HepG2 (cell line): ENCODE results near the gene KLF15. TPM values are rescaled to one million over a fixed set of nuclear protein-coding genes. Genes with fewer than 3 reads are reported as not detected.

ENCODE experiments used
- CTCF ChIP-seq: sonication (generic); formaldehyde crosslinking; IDR thresholded peaks from 2 replicates; pipeline ENCODE4 v1.5.0; 2020; ENCODE audit warnings: mild to moderate bottlenecking, missing genetic modification reagents, moderate library complexity
- FOXA3 ChIP-seq: IDR thresholded peaks from 2 replicates; pipeline ENCODE4 v1.6.1; 2016; ENCODE audit warnings: missing genetic modification reagents, missing compliant biosample characterization
- GATAD2A ChIP-seq: IDR thresholded peaks from 2 replicates; pipeline ENCODE4 v1.6.1; 2016
- KLF16 ChIP-seq, 2 experiments: sonication (generic) in 1 of 2; formaldehyde crosslinking in 1 of 2; IDR thresholded peaks; 2 replicates each; pipeline versions ENCODE4 v1.6.1 to v1.8.0; 2016 to 2023; ENCODE audit warnings: missing genetic modification reagents in 2 of 2, missing compliant biosample characterization in 1 of 2
- NFE2L1 ChIP-seq: sonication (generic); formaldehyde crosslinking; IDR thresholded peaks from 2 replicates; pipeline ENCODE4 v1.4.0; 2020; ENCODE audit warnings: missing genetic modification reagents, mild to moderate bottlenecking, borderline replicate concordance
- PCBP1 ChIP-seq: fragments of 200-400 bp; formaldehyde crosslinking; IDR thresholded peaks from 2 replicates; pipeline ENCODE4 v1.6.1; 2017; ENCODE audit warnings: mild to moderate bottlenecking, low read depth, low read length, borderline replicate concordance
- SNAPC2 ChIP-seq: sonication (generic); formaldehyde crosslinking; IDR thresholded peaks from 2 replicates; pipeline ENCODE4 v1.8.1; 2022; ENCODE audit warnings: mild to moderate bottlenecking, missing genetic modification reagents
- TP53 ChIP-seq: sonication (generic); formaldehyde crosslinking; conservative IDR thresholded peaks from 2 replicates; pipeline ENCODE4 v1.4.0; 2020; ENCODE audit warnings: missing genetic modification reagents
- UBTF ChIP-seq: sonication (generic); formaldehyde crosslinking; IDR thresholded peaks from 2 replicates; pipeline ENCODE4 v1.4.0; 2020; ENCODE audit warnings: mild to moderate bottlenecking, missing genetic modification reagents
- ZBTB43 ChIP-seq: sonication (generic); formaldehyde crosslinking; conservative IDR thresholded peaks from 2 replicates; pipeline ENCODE4 v1.4.0; 2020; ENCODE audit warnings: missing genetic modification reagents
- ZNF101 ChIP-seq: sonication (generic); formaldehyde crosslinking; IDR thresholded peaks from 2 replicates; pipeline ENCODE4 v1.4.0; 2020; ENCODE audit warnings: mild to moderate bottlenecking, low read depth, missing genetic modification reagents, borderline replicate concordance
- ZNF562 ChIP-seq: sonication (generic); formaldehyde crosslinking; IDR thresholded peaks from 2 replicates; pipeline ENCODE4 v1.8.0; 2022; ENCODE audit warnings: missing genetic modification reagents, borderline replicate concordance
- ZNF605 ChIP-seq: sonication (generic); formaldehyde crosslinking; IDR thresholded peaks from 2 replicates; pipeline ENCODE4 v1.8.0; 2022; ENCODE audit warnings: mild to moderate bottlenecking, missing genetic modification reagents
- ZNF674 ChIP-seq: sonication (generic); formaldehyde crosslinking; IDR thresholded peaks from 2 replicates; pipeline ENCODE4 v1.5.0; 2020; ENCODE audit warnings: low read depth, mild to moderate bottlenecking, missing genetic modification reagents
- ZNF746 ChIP-seq: sonication (generic); formaldehyde crosslinking; IDR thresholded peaks from 2 replicates; pipeline ENCODE4 v1.8.0; 2022; ENCODE audit warnings: mild to moderate bottlenecking, missing genetic modification reagents
- ZNF768 ChIP-seq: sonication (generic); formaldehyde crosslinking; IDR thresholded peaks from 2 replicates; pipeline ENCODE4 v1.4.0; 2020; ENCODE audit warnings: missing genetic modification reagents
- ZNF792 ChIP-seq: IDR thresholded peaks from 2 replicates; pipeline ENCODE4 v1.6.1; 2016
- polyA plus RNA-seq, 8 experiments: library from polyadenylated mRNA; depleted of rRNA in 3 of 8; stranded (reverse) in 7 of 8; unstranded in 1 of 8; fragments of >200 nt; fragmentation: Illumina TruSeq in 4 of 8; extraction: Trizol in 4 of 8; gene quantifications; 2 replicates each; pipeline versions ENCODE4 v1.2.1 to v1.2.3, GENCODE V29; 2011 to 2016; ENCODE audit warnings: low read depth in 4 of 8, missing spikeins in 1 of 8, mixed read lengths in 1 of 8; ENCODE audit not compliant: insufficient read depth in 1 of 8
- total RNA-seq, 5 experiments: library from RNA; depleted of rRNA; stranded (reverse); fragments of >200 nt; fragmentation: Illumina TruSeq; extraction: Trizol; gene quantifications; 2 replicates each; pipeline ENCODE4 v1.2.3, GENCODE V29; 2016; ENCODE audit warnings: low read depth in 1 of 5
- TF ChIP-seq, protein P1 (sequence below): sonication (generic); formaldehyde crosslinking; IDR thresholded peaks from 2 replicates; pipeline ENCODE4 v1.4.0; 2020; ENCODE audit warnings: missing genetic modification reagents, borderline replicate concordance
- TF ChIP-seq, protein P2 (sequence below): sonication (generic); formaldehyde crosslinking; IDR thresholded peaks from 2 replicates; pipeline ENCODE4 v1.4.0; 2020; ENCODE audit warnings: mild to moderate bottlenecking, low read depth, missing genetic modification reagents

The KLF15 gene
- total and polyA plus RNA-seq, 2 of the 13 experiments (the other 11 are each of a cell fraction or from before 2014, with no cell fraction given): 7.1 to 7.8 TPM

GRCh38 chr3:126340943-126341754 lies 16.1 kb downstream of the KLF15 start (continued):
- TF ChIP-seq PCBP1: no peak
- no peak for TF ChIP-seq ZNF674 (CRISPR knock-in tag)
- TF ChIP-seq ZNF746 (CRISPR knock-in tag): no peak
- no peak for TF ChIP-seq SNAPC2 (CRISPR knock-in tag)
- TF ChIP-seq FOXA3 (CRISPR knock-in tag): peak; percentile 77; the same call in 1 of the 2 replicates
- TF ChIP-seq, protein P1, sequence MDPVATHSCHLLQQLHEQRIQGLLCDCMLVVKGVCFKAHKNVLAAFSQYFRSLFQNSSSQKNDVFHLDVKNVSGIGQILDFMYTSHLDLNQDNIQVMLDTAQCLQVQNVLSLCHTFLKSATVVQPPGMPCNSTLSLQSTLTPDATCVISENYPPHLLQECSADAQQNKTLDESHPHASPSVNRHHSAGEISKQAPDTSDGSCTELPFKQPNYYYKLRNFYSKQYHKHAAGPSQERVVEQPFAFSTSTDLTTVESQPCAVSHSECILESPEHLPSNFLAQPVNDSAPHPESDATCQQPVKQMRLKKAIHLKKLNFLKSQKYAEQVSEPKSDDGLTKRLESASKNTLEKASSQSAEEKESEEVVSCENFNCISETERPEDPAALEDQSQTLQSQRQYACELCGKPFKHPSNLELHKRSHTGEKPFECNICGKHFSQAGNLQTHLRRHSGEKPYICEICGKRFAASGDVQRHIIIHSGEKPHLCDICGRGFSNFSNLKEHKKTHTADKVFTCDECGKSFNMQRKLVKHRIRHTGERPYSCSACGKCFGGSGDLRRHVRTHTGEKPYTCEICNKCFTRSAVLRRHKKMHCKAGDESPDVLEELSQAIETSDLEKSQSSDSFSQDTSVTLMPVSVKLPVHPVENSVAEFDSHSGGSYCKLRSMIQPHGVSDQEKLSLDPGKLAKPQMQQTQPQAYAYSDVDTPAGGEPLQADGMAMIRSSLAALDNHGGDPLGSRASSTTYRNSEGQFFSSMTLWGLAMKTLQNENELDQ (CRISPR knock-in tag): no peak
- no peak for TF ChIP-seq ZBTB43
- TF ChIP-seq ZNF562 (CRISPR knock-in tag): no peak
- no peak for TF ChIP-seq ZNF101 (CRISPR knock-in tag)
- no peak for TF ChIP-seq ZNF792 (CRISPR knock-in tag)
- TF ChIP-seq ZNF605 (CRISPR knock-in tag): no peak
- no peak for TF ChIP-seq ZNF768 (CRISPR knock-in tag)
- 0 out of 2 replicates have a peak, but pooled peaks have one; percentile 20 for TF ChIP-seq UBTF (CRISPR knock-in tag)
- peak; percentile 80 for TF ChIP-seq GATAD2A (CRISPR knock-in tag)
- no peak; the same call in 1 of the 2 replicates for TF ChIP-seq CTCF (CRISPR knock-in tag)
- TF ChIP-seq TP53 (CRISPR knock-in tag): no peak
- no peak for TF ChIP-seq NFE2L1 (CRISPR knock-in tag)
- no peak for TF ChIP-seq KLF16 (CRISPR knock-in tag; IDR thresholded peaks at IDR 0.05)
- TF ChIP-seq, protein P2, sequence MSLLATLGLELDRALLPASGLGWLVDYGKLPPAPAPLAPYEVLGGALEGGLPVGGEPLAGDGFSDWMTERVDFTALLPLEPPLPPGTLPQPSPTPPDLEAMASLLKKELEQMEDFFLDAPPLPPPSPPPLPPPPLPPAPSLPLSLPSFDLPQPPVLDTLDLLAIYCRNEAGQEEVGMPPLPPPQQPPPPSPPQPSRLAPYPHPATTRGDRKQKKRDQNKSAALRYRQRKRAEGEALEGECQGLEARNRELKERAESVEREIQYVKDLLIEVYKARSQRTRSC (CRISPR knock-in tag): peak; percentile 44; the same call in 1 of the 2 replicates
